CD4-positive, alpha-beta T cell (primary cell): ENCODE results near the gene TMEM260. TPM values are rescaled to one million over a fixed set of nuclear protein-coding genes. Genes with fewer than 3 reads are reported as not detected.

Experiments used
- ATAC-seq: fragments of 200-7000 bp; cut with Tn5 transposase; one replicate; pipeline ENCODE4 v1.10.0; 2022; ENCODE audit warnings: mild to moderate bottlenecking; ENCODE audit not compliant: poor library complexity
- CTCF ChIA-PET: fragments of 350-600 bp; sonication (Branson Sonifier 250); formaldehyde crosslinking; loops from one replicate; lab custom pipeline; 2021; ENCODE audit warnings: antibody characterized with exemption, inconsistent platforms; lab: Charles Lee
- POLR2A ChIA-PET: fragments of 350-600 bp; sonication (Branson Sonifier 250); formaldehyde crosslinking; loops from one replicate; lab custom pipeline; 2021; ENCODE audit warnings: antibody characterized with exemption, inconsistent platforms; lab: Charles Lee
- DNase-seq, 14 experiments: peaks; one replicate each; pipeline ENCODE4 v3.0.0-alpha.2; 2013 to 2020; ENCODE audit warnings: mixed read lengths in 2 of 14
- H3K27ac ChIP-seq, 2 donors: one replicate each; pipeline versions ENCODE4 v1.5.1 to v1.7.0; 2013; ENCODE audit warnings: low read length in 2 of 2, low read depth in 1 of 2, mild to moderate bottlenecking in 1 of 2
- H3K27me3 ChIP-seq, 2 experiments: 1 replicate in 1 of 2; 2 replicates in 1 of 2; pipeline versions ENCODE4 v1.6.1 to v1.7.0; 2013; ENCODE audit warnings: low read length in 2 of 2, control low read depth in 1 of 2, mild to moderate bottlenecking in 1 of 2, moderate library complexity in 1 of 2; ENCODE audit not compliant: insufficient read depth in 2 of 2, control insufficient read depth in 1 of 2
- H3K36me3 ChIP-seq: one replicate; pipeline ENCODE4 v1.6.1; 2013; ENCODE audit warnings: low read length, control low read depth; ENCODE audit not compliant: insufficient read depth
- H3K4me1 ChIP-seq: one replicate; pipeline ENCODE4 v1.6.1; 2013; ENCODE audit warnings: low read length, control low read depth; ENCODE audit not compliant: insufficient read depth
- H3K4me3 ChIP-seq: one replicate; pipeline ENCODE4 v1.5.1; 2013; ENCODE audit warnings: mild to moderate bottlenecking, low read length, moderate library complexity
- H3K9me3 ChIP-seq, 2 experiments: 1 replicate in 1 of 2; 2 replicates in 1 of 2; pipeline versions ENCODE4 v1.6.1 to v1.7.0; 2013; ENCODE audit warnings: low read length in 2 of 2, mild to moderate bottlenecking in 2 of 2, control low read depth in 1 of 2, moderate library complexity in 1 of 2; ENCODE audit not compliant: control insufficient read depth in 1 of 2, insufficient read depth in 1 of 2
- H3K27ac Mint-ChIP-seq: one replicate; pipeline ENCODE4 v1.8.0; 2020; ENCODE audit warnings: mixed read lengths
- H3K27me3 Mint-ChIP-seq: one replicate; pipeline ENCODE4 v1.8.0; 2021; ENCODE audit warnings: mixed read lengths
- H3K36me3 Mint-ChIP-seq: one replicate; pipeline ENCODE4 v1.8.0; 2021; ENCODE audit warnings: low read depth, mixed read lengths
- H3K4me1 Mint-ChIP-seq: one replicate; pipeline ENCODE4 v1.8.0; 2021; ENCODE audit warnings: low read depth, mixed read lengths
- H3K4me3 Mint-ChIP-seq: one replicate; pipeline ENCODE4 v1.8.0; 2020; ENCODE audit warnings: mild to moderate bottlenecking, mixed read lengths
- H3K9me3 Mint-ChIP-seq: one replicate; pipeline ENCODE4 v1.8.0; 2020; ENCODE audit warnings: mixed read lengths
- intact Hi-C, 2 experiments: fragments of 100-400 bp; cut with DNase I in 1 of 2; cut with micrococcal nuclease in 1 of 2; formaldehyde crosslinking; loops; one replicate each; pipeline versions ENCODE4 v1.15.1 to v1.9.0; 2023 to 2025; cut with DNase I, micrococcal nuclease
- total RNA-seq, 174 experiments: library from RNA in 2 of 174; stranded (reverse) in 2 of 174; gene quantifications; one replicate each; pipeline ENCODE4 v1.2.3 and lab custom pipeline; 2021 to 2026
- TF ChIP-seq, protein P1 (sequence below): fragments of 200-600 bp; IDR thresholded peaks from one replicate; pipeline ENCODE4 v1.8.0; 2022; ENCODE audit warnings: antibody characterized with exemption, mild to moderate bottlenecking

Gene TMEM260
- total RNA-seq, 2 experiments from 2014 or later, result 8.7 to 9.2 TPM

DNA sequence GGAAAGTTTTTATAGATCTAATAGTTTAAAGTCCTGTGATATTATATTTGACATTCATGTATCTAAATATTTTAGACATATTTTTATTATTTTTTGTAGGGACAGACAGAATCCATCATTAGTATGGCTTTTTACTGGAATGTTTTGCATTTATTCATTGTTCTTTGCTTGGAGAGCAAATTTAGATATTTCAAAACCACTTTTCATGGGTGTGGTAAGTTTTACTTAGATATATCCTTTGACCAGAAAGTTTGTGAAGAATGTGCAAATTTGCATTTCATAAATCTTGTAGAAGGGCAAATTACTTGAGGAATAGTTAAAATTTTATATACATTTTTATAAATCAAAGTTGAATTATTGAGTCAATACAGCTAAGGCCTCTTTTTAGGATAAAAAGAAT, 37.5 kb downstream of the TMEM260 start:
- Histone ChIP-seq H3K4me3 (no peak overlapping the region), H3K27me3 (no peaks in the 10 kb centered on the region), H3K27ac (no peak overlapping the region), H3K4me1 (no peaks in the 10 kb centered on the region), H3K36me3 (peaks cover 65% of the 10 kb centered on the region), H3K9me3 (no peaks in the 10 kb centered on the region)
- intact Hi-C loops, result no loop called here
- CTCF ChIA-PET, result no interaction called here
- no peak overlapping the region for H3K27ac Mint-ChIP-seq
- no peak overlapping the region for H3K4me3 Mint-ChIP-seq
- no peak for ATAC-seq
- peaks cover 84% of the 10 kb centered on the region for H3K36me3 Mint-ChIP-seq
- POLR2A ChIA-PET, result no interaction called here
- H3K9me3 Mint-ChIP-seq, result no peaks in the 10 kb centered on the region
- no peak for DNase-seq
- TF ChIP-seq, protein P1, sequence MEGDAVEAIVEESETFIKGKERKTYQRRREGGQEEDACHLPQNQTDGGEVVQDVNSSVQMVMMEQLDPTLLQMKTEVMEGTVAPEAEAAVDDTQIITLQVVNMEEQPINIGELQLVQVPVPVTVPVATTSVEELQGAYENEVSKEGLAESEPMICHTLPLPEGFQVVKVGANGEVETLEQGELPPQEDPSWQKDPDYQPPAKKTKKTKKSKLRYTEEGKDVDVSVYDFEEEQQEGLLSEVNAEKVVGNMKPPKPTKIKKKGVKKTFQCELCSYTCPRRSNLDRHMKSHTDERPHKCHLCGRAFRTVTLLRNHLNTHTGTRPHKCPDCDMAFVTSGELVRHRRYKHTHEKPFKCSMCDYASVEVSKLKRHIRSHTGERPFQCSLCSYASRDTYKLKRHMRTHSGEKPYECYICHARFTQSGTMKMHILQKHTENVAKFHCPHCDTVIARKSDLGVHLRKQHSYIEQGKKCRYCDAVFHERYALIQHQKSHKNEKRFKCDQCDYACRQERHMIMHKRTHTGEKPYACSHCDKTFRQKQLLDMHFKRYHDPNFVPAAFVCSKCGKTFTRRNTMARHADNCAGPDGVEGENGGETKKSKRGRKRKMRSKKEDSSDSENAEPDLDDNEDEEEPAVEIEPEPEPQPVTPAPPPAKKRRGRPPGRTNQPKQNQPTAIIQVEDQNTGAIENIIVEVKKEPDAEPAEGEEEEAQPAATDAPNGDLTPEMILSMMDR, result no peak
- H3K27me3 Mint-ChIP-seq, result no peaks in the 10 kb centered on the region
- H3K4me1 Mint-ChIP-seq, result no peaks in the 10 kb centered on the region

DNA sequence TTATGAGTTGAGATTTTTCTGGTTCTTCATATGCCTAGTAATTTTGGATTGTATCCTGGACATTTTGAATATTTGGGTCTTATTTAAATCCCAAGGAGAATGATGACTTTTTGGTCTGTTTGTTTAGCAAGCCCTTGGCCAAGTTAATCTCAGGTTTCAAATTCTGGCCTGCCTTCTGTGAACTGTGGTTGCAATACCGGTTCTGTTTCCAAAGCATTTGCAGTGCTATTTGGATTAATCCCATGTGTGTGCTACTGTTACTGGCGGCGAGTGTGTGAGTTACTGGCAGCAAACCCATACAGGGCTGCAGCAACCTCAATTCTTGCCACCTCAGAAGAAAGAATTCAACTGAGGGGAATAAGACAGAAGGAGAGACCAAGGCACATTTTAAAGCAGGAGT, 51.1 kb downstream of the TMEM260 start:
- DNase-seq, result no peak
- POLR2A ChIA-PET, result no interaction called here
- no peaks in the 10 kb centered on the region for H3K27me3 ChIP-seq
- no peak overlapping the region for H3K4me3 ChIP-seq
- H3K4me1 ChIP-seq, result no peaks in the 10 kb centered on the region
- no peaks in the 10 kb centered on the region for H3K27me3 Mint-ChIP-seq
- CTCF ChIA-PET, result no interaction called here
- H3K9me3 Mint-ChIP-seq, result peaks cover 5% of the 10 kb centered on the region
- intact Hi-C loops, result no loop called here
- ATAC-seq, result no peak
- H3K27ac Mint-ChIP-seq, result no peak overlapping the region
- H3K9me3 ChIP-seq, result peaks cover 3 to 23% of the 10 kb centered on the region in 2 experiments
- H3K27ac ChIP-seq, result no peak overlapping the region
- H3K4me3 Mint-ChIP-seq, result no peak overlapping the region
- no peaks in the 10 kb centered on the region for H3K4me1 Mint-ChIP-seq
- peaks cover 98% of the 10 kb centered on the region for H3K36me3 Mint-ChIP-seq
- peaks cover 76% of the 10 kb centered on the region for H3K36me3 ChIP-seq
- TF ChIP-seq, protein P1, result no peak

DNA sequence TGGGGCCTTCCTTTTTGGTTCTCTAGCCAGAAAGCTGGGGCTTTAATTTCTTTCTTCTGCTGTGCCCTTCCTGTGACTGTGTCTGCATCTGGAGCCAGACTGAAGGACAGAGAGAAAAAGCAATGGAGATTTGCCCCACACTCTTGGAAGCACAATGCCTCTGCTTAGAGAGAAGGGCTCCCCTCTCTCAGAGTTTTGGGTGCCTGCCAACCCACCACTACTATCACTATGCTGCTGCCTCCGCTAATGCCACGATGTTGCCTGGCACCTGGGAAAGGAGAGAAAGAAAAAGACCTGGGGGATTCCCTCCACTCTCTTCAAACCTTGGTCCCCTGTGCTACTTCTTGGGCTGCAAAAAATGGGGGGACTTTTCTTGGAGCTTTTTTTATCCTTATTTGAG, 52.6 kb downstream of the TMEM260 start:
- peaks cover 3 to 23% of the 10 kb centered on the region in 2 experiments for H3K9me3 ChIP-seq
- Mint-ChIP-seq H3K4me1 (no peaks in the 10 kb centered on the region), H3K27ac (no peak overlapping the region), H3K9me3 (peaks cover 5% of the 10 kb centered on the region), H3K27me3 (no peaks in the 10 kb centered on the region), H3K36me3 (peaks cover 99% of the 10 kb centered on the region), H3K4me3 (no peak overlapping the region)
- no peak overlapping the region for H3K4me3 ChIP-seq
- ChIA-PET POLR2A (no interaction called here), CTCF (no interaction called here)
- no peak for ATAC-seq
- no peaks in the 10 kb centered on the region for H3K27me3 ChIP-seq
- no peak overlapping the region for H3K27ac ChIP-seq
- TF ChIP-seq, protein P1, result no peak
- intact Hi-C loops, result no loop called here
- DNase-seq, result no peak
- H3K4me1 ChIP-seq, result no peaks in the 10 kb centered on the region
- H3K36me3 ChIP-seq, result peaks cover 77% of the 10 kb centered on the region
